Gastroesophageal sphincter (tissue), 4 donors: ENCODE measurements around the gene MICALL1. TPM values are rescaled to one million over a fixed set of nuclear protein-coding genes. Genes with fewer than 3 reads are reported as not detected.

Source experiments
- ATAC-seq: fragments of 150-250 bp; one replicate; pipeline ENCODE4 v1.9.1; 2016; ENCODE audit warnings: mild to moderate bottlenecking, moderate library complexity
- H3K27ac ChIP-seq, 4 donors: fragments of 200-600 bp; sonication (generic) in 3 of 4; 1 replicate in 3 of 4; 2 replicates in 1 of 4; pipeline ENCODE4 v1.5.1; 2016 to 2019
- H3K27me3 ChIP-seq: fragments of 200-600 bp; sonication (generic); one replicate; pipeline ENCODE4 v1.5.1; 2019
- H3K36me3 ChIP-seq, 2 donors: fragments of 200-600 bp; sonication (generic); one replicate each; pipeline ENCODE4 v1.5.1; 2019; ENCODE audit warnings: control low read depth in 1 of 2
- H3K4me1 ChIP-seq, 3 donors: fragments of 200-600 bp; sonication (generic); 1 replicate in 2 of 3; 2 replicates in 1 of 3; pipeline ENCODE4 v1.5.1; 2016 to 2019; ENCODE audit warnings: control low read depth in 2 of 3
- H3K4me3 ChIP-seq, 2 donors: fragments of 200-600 bp; sonication (generic); one replicate each; pipeline ENCODE4 v1.5.1; 2019; ENCODE audit warnings: mild to moderate bottlenecking in 1 of 2, moderate library complexity in 1 of 2
- H3K9me3 ChIP-seq, 3 donors: fragments of 200-600 bp; sonication (generic); one replicate each; pipeline ENCODE4 v1.5.1; 2017 to 2019; ENCODE audit warnings: control low read depth in 2 of 3
- CTCF ChIP-seq, 4 experiments: fragments of 200-600 bp in 2 of 4; fragments of 450-650 bp in 2 of 4; sonication (generic) in 1 of 4; IDR thresholded peaks; one replicate each; pipeline ENCODE4 v1.5.1; 2017 to 2019; ENCODE audit warnings: antibody characterized with exemption in 4 of 4, mild to moderate bottlenecking in 2 of 4, moderate library complexity in 2 of 4
- EP300 ChIP-seq: sonication (generic); formaldehyde crosslinking; IDR thresholded peaks from one replicate; pipeline ENCODE4 v1.6.1; 2017; ENCODE audit warnings: antibody characterized with exemption, mild to moderate bottlenecking
- POLR2A ChIP-seq, 2 donors: fragments of 450-650 bp; IDR thresholded peaks; one replicate each; pipeline ENCODE4 v1.6.1; 2017; ENCODE audit warnings: antibody characterized with exemption in 2 of 2, mild to moderate bottlenecking in 2 of 2, moderate library complexity in 1 of 2
- POLR2AphosphoS5 ChIP-seq: sonication (generic); formaldehyde crosslinking; IDR thresholded peaks from one replicate; pipeline ENCODE4 v1.6.1; 2017; ENCODE audit warnings: antibody characterized with exemption
- WGBS, 2 donors: methylation state at CpG; one replicate each; pipeline ENCODE4 v1.1.5; 2018; ENCODE audit warnings: low coverage in 1 of 2; 5-methylcytosine and 5-hydroxymethylcytosine counted together
- total RNA-seq, 4 donors: library from RNA; depleted of rRNA; stranded (reverse); fragments of >200 nt; gene quantifications; one replicate each; pipeline ENCODE4 v1.1.0, GENCODE V29; 2016

MICALL1 gene
- total RNA-seq, 4 donors from 2014 or later, result 46.9 to 132 (median 48.1) TPM

- H3K27me3 ChIP-seq, result no peaks in the 10 kb centered on the region
- H3K4me1 ChIP-seq, result no peaks in the 10 kb centered on the region
- 100% methylated on average over 1 of the region's 8 CpGs; no CpG with 5 or more reads in 1 of the 2 donors for WGBS, 2 donors
- no peaks in the 10 kb centered on the region for H3K9me3 ChIP-seq
- peaks cover 0 to 63% of the 10 kb centered on the region in 2 donors for H3K36me3 ChIP-seq
- peak overlapping the region in 3 of 4 donors; percentile 7 to 77 (median 10) for H3K27ac ChIP-seq
- TF ChIP-seq CTCF (IDR thresholded peaks at IDR 0.05), result no peak
- no peak for TF ChIP-seq POLR2A (IDR thresholded peaks at IDR 0.05)
- no peak for TF ChIP-seq POLR2AphosphoS5
- TF ChIP-seq EP300, result no peak
- no peak for ATAC-seq
- peak overlapping the region in 1 of 2 donors; percentile 47 for H3K4me3 ChIP-seq
Observed at GRCh38 chr22:37979782-37980181, 73.7 kb downstream of the MICALL1 start.

- peak overlapping the region in 1 of 2 donors; percentile 47 for H3K4me3 ChIP-seq
- no peak for ATAC-seq
Observed at GRCh38 chr22:37981282-37982011, 75.3 kb downstream of the MICALL1 start.

GRCh38 chr22:37982151-37982785 lies 76.2 kb downstream of the MICALL1 start:
- 75% methylated on average over 3 of the region's 8 CpGs; no CpG with 5 or more reads in 1 of the 2 donors for WGBS, 2 donors
- H3K27ac ChIP-seq, result peak overlapping the region in 3 of 4 donors; percentile 47 to 77 (median 67)
- no peaks in the 10 kb centered on the region for H3K4me1 ChIP-seq
- H3K9me3 ChIP-seq, result no peaks in the 10 kb centered on the region
- no peaks in the 10 kb centered on the region for H3K27me3 ChIP-seq
- ATAC-seq, result no peak
- H3K36me3 ChIP-seq, result peaks cover 0 to 55% of the 10 kb centered on the region in 2 donors
- peak overlapping the region in 1 of 2 donors; percentile 47 for H3K4me3 ChIP-seq
- no peak for TF ChIP-seq EP300
- TF ChIP-seq CTCF (IDR thresholded peaks at IDR 0.05), result no peak
- TF ChIP-seq POLR2AphosphoS5, result no peak
- TF ChIP-seq POLR2A (IDR thresholded peaks at IDR 0.05), result no peak

More at GRCh38 chr22:37981282-37982011, 75.3 kb downstream of the MICALL1 start:
- TF ChIP-seq POLR2A (IDR thresholded peaks at IDR 0.05) (no peak), EP300 (no peak), CTCF (IDR thresholded peaks at IDR 0.05) (no peak), POLR2AphosphoS5 (no peak)
- Histone ChIP-seq H3K9me3 (no peaks in the 10 kb centered on the region), H3K4me1 (no peaks in the 10 kb centered on the region), H3K27ac (peak overlapping the region in 3 of 4 donors; percentile 47 to 77 (median 67)), H3K36me3 (peaks cover 0 to 53% of the 10 kb centered on the region in 2 donors), H3K27me3 (no peaks in the 10 kb centered on the region)
- WGBS, 2 donors, result 86% methylated on average over 3 of the region's 6 CpGs; no CpG with 5 or more reads in 1 of the 2 donors

GRCh38 chr22:37982938-37983859 lies 77.1 kb downstream of the MICALL1 start:
- 60% methylated on average over 2 of the region's 84 CpGs; no CpG with 5 or more reads in 1 of the 2 donors for WGBS, 2 donors
- H3K36me3 ChIP-seq, result peaks cover 0 to 50% of the 10 kb centered on the region in 2 donors

More at GRCh38 chr22:37982938-37983859, 77.1 kb downstream of the MICALL1 start:
- H3K27me3 ChIP-seq, result no peaks in the 10 kb centered on the region
- TF ChIP-seq POLR2A (IDR thresholded peaks at IDR 0.05) (peak in 1 of 2 donors; percentile 8), POLR2AphosphoS5 (no peak), CTCF (IDR thresholded peaks at IDR 0.05) (peak in 1 of 4 experiments; percentile 40), EP300 (no peak)
- no peaks in the 10 kb centered on the region for H3K4me1 ChIP-seq
- H3K9me3 ChIP-seq, result no peaks in the 10 kb centered on the region
- H3K27ac ChIP-seq, result peak overlapping the region in 3 of 4 donors; percentile 54 to 77 (median 67)
- peak overlapping the region; percentile 1 to 47 for H3K4me3 ChIP-seq
- peak; percentile 6 for ATAC-seq
